Stimulated activated CD4-positive, alpha-beta T cell treated with anti-CD3 and anti-CD28 coated beads, Interleukin-12 subunit alpha, Interleukin-12 subunit beta, amount 100 ng/mL, for 24 hours (primary cell): ENCODE results near the gene RAB25.

Experiments
- DNase-seq, 2 experiments: peaks; one replicate each; pipeline ENCODE4 v3.0.0-alpha.2; 2020; ENCODE audit warnings: low read depth in 2 of 2

The RAB25 gene

GRCh38 chr1:156117414-156118176 is 56.6 kb downstream of the RAB25 start:
- no peak for DNase-seq

GRCh38 chr1:156118177-156118868 is 57.4 kb downstream of the RAB25 start:
- DNase-seq = no peak

- no peak for DNase-seq
Observed at GRCh38 chr1:156119503-156120209, 58.7 kb downstream of the RAB25 start.
